KMS-11 (cell line): Measurements from ENCODE around the gene UPF2.

Experiments used
- H2AFZ ChIP-seq: fragments of 200-600 bp; sonication (generic); 2 replicates; pipeline ENCODE4 v1.6.1; 2016; ENCODE audit warnings: antibody characterized with exemption, mixed run types, low read depth
- H3K27ac ChIP-seq: fragments of 200-600 bp; sonication (generic); 2 replicates; pipeline ENCODE4 v1.6.1; 2016; ENCODE audit warnings: mild to moderate bottlenecking, mixed run types
- H3K27me3 ChIP-seq: fragments of 200-600 bp; sonication (generic); 2 replicates; pipeline ENCODE4 v1.6.1; 2017; ENCODE audit warnings: mild to moderate bottlenecking, low read depth, mixed run types, moderate library complexity; ENCODE audit not compliant: insufficient read depth
- H3K36me3 ChIP-seq: fragments of 200-600 bp; sonication (generic); 2 replicates; pipeline ENCODE4 v1.6.1; 2017; ENCODE audit warnings: mild to moderate bottlenecking, mixed run types; ENCODE audit not compliant: insufficient read depth
- H3K4me1 ChIP-seq: fragments of 200-600 bp; sonication (generic); 2 replicates; pipeline ENCODE4 v1.6.1; 2016; ENCODE audit warnings: mild to moderate bottlenecking, low read depth, mixed run types; ENCODE audit not compliant: poor library complexity, severe bottlenecking
- H3K4me2 ChIP-seq: fragments of 200-600 bp; sonication (generic); 2 replicates; pipeline ENCODE4 v1.7.0; 2016; ENCODE audit warnings: mild to moderate bottlenecking, mixed run types
- H3K4me3 ChIP-seq: fragments of 200-600 bp; sonication (generic); IDR thresholded peaks from 2 replicates; pipeline ENCODE4 v1.6.1; 2017; ENCODE audit warnings: low read depth, low read length, mixed read lengths; ENCODE audit not compliant: insufficient read depth
- H3K79me2 ChIP-seq: fragments of 200-600 bp; sonication (generic); 2 replicates; pipeline ENCODE4 v1.6.1; 2016; ENCODE audit warnings: low read depth, mixed run types; ENCODE audit not compliant: insufficient read depth
- H3K9ac ChIP-seq: fragments of 200-600 bp; sonication (generic); 2 replicates; pipeline ENCODE4 v1.6.1; 2016; ENCODE audit warnings: mild to moderate bottlenecking, mixed run types
- H4K20me1 ChIP-seq: fragments of 200-600 bp; sonication (generic); 2 replicates; pipeline ENCODE4 v1.6.1; 2016; ENCODE audit warnings: mild to moderate bottlenecking, mixed run types; ENCODE audit not compliant: insufficient read depth
- TF ChIP-seq, protein P1 (sequence below): fragments of 200-600 bp; sonication (generic); conservative IDR thresholded peaks from 2 replicates; pipeline ENCODE4 v1.6.1; 2017; ENCODE audit warnings: low read depth, mild to moderate bottlenecking, antibody characterized with exemption, low read length, moderate library complexity, mixed read lengths

UPF2 gene

DNA sequence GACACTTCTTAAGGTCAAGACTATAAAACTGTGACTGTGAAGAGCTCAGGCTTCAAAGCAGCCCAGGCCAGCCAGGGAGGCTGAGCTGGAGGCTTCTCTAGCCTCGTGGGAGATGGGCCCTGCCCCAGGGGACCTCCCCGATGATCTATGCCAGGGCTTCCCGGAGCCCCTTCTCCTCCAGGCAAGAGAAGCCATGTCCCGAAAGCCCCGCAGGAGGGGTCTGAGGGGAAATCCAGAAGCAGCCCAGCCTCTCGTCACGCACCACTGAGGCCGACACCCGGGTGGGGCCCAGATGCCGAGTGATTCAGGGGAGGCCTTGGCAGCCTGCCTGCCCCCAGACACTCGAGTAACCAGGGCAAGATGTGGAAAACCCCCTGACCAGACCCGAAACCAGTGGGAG is 155.8 kb downstream of the UPF2 start:
- TF ChIP-seq, protein P1, sequence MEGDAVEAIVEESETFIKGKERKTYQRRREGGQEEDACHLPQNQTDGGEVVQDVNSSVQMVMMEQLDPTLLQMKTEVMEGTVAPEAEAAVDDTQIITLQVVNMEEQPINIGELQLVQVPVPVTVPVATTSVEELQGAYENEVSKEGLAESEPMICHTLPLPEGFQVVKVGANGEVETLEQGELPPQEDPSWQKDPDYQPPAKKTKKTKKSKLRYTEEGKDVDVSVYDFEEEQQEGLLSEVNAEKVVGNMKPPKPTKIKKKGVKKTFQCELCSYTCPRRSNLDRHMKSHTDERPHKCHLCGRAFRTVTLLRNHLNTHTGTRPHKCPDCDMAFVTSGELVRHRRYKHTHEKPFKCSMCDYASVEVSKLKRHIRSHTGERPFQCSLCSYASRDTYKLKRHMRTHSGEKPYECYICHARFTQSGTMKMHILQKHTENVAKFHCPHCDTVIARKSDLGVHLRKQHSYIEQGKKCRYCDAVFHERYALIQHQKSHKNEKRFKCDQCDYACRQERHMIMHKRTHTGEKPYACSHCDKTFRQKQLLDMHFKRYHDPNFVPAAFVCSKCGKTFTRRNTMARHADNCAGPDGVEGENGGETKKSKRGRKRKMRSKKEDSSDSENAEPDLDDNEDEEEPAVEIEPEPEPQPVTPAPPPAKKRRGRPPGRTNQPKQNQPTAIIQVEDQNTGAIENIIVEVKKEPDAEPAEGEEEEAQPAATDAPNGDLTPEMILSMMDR = no peak
- Histone ChIP-seq H3K27ac (no peak overlapping the region), H3K9ac (no peak overlapping the region), H4K20me1 (no peaks in the 10 kb centered on the region), H3K4me3 (no peak overlapping the region), H3K4me1 (no peaks in the 10 kb centered on the region), H3K27me3 (no peaks in the 10 kb centered on the region), H3K4me2 (no peak overlapping the region), H2AFZ (no peak overlapping the region), H3K79me2 (no peaks in the 10 kb centered on the region), H3K36me3 (no peaks in the 10 kb centered on the region)

DNA sequence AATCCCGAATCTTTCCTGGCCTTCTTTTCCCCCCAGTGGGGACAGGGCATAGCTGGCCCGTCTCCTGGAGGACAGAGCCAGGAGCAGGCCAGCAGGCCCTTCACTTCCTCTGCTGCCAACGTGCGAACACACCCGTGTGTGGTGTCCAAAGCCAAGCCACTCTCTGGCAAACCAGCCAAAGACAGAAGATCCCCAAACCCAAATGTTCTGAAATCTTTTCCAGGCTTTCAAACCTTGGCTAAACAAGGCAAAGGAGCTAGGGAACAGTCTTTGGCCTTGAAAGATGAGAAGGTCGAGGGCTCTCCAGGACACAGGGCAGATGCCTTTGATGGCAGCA is 156.5 kb downstream of the UPF2 start:
- Histone ChIP-seq H3K79me2 (no peaks in the 10 kb centered on the region), H3K36me3 (no peaks in the 10 kb centered on the region), H3K9ac (no peak overlapping the region), H3K4me2 (no peak overlapping the region), H3K4me3 (no peak overlapping the region), H4K20me1 (no peaks in the 10 kb centered on the region), H2AFZ (no peak overlapping the region), H3K27me3 (no peaks in the 10 kb centered on the region), H3K4me1 (no peaks in the 10 kb centered on the region), H3K27ac (no peak overlapping the region)
- TF ChIP-seq, protein P1 = no peak

DNA sequence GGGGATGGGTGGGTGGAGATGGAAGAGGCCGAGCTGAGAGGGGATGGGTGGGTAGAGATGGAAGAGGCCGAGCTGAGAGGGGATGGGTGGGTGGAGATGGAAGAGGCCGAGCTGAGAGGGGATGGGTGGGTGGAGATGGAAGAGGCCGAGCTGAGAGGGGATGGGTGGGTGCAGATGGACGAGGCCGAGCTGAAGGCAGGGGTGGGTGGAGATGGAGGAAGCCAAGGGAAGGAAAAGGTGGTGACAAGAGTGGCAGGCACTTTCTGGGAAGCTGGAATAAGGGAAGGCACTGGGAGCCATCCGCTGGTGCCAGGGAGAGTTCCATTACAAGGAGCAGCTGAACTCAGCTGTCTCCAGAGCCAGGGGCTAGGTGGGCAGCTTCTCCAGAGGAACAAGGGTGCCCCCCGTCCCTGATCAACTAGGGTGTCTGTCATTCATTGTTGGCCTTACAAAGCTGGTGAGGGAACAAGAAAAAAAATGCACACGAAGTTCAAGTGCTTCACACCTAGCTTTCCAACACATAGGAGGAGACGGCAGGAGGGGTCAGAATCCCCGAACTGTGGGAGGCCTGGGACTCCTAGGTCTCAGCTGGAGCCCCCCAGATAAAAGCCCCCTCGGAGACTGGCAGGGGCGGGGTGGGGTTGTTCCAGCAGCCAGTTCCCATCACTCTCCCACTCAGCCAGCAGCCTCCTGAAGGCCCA is 157.0 kb downstream of the UPF2 start:
- Histone ChIP-seq H3K79me2 (no peaks in the 10 kb centered on the region), H3K27ac (no peak overlapping the region), H3K4me3 (no peak overlapping the region), H3K27me3 (no peaks in the 10 kb centered on the region), H3K4me1 (no peaks in the 10 kb centered on the region), H3K36me3 (no peaks in the 10 kb centered on the region), H3K9ac (no peak overlapping the region), H3K4me2 (no peak overlapping the region), H4K20me1 (no peaks in the 10 kb centered on the region), H2AFZ (no peak overlapping the region)
- TF ChIP-seq, protein P1 = no peak

DNA sequence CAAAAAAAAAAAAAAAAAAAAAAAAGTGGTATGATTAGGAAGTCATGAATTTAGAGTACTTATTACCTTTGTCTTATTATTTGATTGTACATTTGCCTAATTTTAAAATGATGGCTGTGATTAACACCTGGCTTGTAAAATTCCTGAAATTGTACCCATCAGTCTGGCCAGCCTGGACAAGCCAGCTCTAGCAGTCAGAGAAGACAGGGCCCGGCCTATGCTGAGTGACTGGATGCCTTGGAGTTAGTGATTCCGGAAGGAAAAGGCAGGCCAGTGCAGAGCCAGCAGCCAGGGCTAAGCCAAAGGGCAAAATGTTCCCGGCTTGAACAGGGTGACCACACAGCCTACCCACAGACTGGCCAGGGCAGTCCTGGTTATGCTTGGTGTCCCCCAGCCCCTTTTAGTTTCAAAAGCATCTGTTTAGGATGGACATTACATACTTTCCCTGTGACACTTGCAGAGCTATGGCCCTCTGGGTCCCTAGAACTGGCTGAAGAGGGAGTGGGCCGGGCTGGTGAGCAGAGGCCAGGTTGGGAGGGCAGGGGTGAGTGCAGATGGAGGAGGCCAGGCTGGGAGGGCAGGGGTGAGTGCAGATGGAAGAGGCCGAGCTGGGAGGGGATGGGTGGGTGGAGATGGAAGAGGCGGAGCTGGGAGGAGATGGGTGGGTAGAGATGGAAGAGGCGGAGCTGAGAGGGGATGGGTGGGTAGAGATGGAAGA is 157.7 kb downstream of the UPF2 start:
- no peaks in the 10 kb centered on the region for H3K4me1 ChIP-seq
- H2AFZ ChIP-seq = no peak overlapping the region
- H3K4me2 ChIP-seq = no peak overlapping the region
- TF ChIP-seq, protein P1 = no peak
- H3K4me3 ChIP-seq = no peak overlapping the region
- H4K20me1 ChIP-seq = no peaks in the 10 kb centered on the region
- no peak overlapping the region for H3K27ac ChIP-seq
- no peaks in the 10 kb centered on the region for H3K27me3 ChIP-seq
- H3K79me2 ChIP-seq = no peaks in the 10 kb centered on the region
- H3K36me3 ChIP-seq = no peaks in the 10 kb centered on the region
- no peak overlapping the region for H3K9ac ChIP-seq
